Hepatocyte (in vitro differentiated cells): ENCODE data around the gene RRAD.
A peak's percentile ranks its signal among the peaks of the same experiment; 100 is the strongest.

Source experiments
- CTCF ChIP-seq: fragments of 200-600 bp; sonication (generic); IDR thresholded peaks from 2 replicates; pipeline ENCODE4 v1.5.1; 2016; ENCODE audit warnings: antibody characterized with exemption, mild to moderate bottlenecking; ENCODE audit not compliant: poor library complexity
- EZH2 ChIP-seq: fragments of 200-600 bp; sonication (generic); IDR thresholded peaks from 2 replicates; pipeline ENCODE4 v1.6.1; 2016; ENCODE audit warnings: antibody characterized with exemption, mild to moderate bottlenecking, borderline replicate concordance

GRCh38 chr16:66954097-66954659, 28.8 kb upstream of the RRAD start:
- TF ChIP-seq EZH2 (no peak), CTCF (peak; percentile 90)
